Measurements from ENCODE around the gene PEA15.

DNA sequence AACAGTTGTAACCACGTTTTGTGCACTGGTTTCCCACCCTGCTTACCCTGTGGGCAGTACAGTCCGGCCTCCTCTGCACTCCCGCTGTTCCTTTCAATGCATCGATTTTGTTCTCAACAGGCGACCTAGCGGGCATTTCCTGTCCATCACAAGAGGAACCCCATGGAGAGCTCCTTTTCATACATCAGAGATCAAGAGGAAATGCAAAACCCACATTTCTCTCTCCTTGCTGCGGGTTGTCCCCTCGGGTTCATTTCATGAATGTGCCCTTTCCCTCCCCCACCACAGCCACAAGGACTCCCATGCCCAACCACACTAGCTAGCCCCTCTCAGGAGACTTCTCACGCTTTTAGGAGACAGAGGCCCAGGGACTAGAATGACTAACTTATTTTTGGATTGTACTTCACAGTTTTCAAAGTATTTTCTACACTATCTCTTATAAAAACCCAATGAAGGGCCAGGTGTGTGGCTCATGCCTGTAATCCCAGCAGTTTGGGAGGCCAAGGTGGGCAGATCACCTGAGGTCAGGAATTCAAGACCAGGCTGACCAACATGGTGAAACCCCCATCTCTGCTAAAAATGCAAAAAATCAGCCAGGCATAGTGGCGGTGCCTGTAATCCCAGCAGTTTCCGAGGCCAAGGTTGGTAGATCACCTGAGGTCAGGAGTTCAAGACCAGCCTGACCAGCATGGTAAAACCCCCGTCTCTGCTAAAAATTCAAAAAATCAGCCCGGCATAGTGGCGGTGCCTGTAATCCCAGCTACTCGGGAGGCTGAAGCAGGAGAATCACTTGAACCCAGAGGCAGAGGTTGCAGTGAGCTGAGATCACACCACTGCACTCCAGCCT lies 35.4 kb upstream of the PEA15 start:
- TF ChIP-seq CTCF (IDR thresholded peaks at IDR 0.05; ENCODE audit: insufficient read depth, low read length) (no peak), REST (IDR thresholded peaks at IDR 0.05; ENCODE audit: insufficient replicate concordance, low read depth) (no peak)
